Activated T-cell treated with anti-CD3 and anti-CD28 coated beads, Interleukin-2, amount 50 U/mL, for 48 hours (primary cell): ENCODE data around the gene MATK.
"Not testable (repeated sequence)": the region's sequence is repeated elsewhere in the genome, so short reads cannot be mapped to it uniquely, and the experiment has no call there.

Experiments used
- DNase-seq, 2 experiments: peaks; one replicate each; pipeline ENCODE4 v3.0.0-alpha.2; 2020

The MATK gene

GRCh38 chr19:3785938-3786824, at the start of gene MATK:
MATK (minus strand) TSS chr19:3786381; CDS start chr19:3785135, 1,246 bp downstream.
- DNase-seq = peak; percentile 55 to 62

GRCh38 chr19:3835055-3835435, 48.9 kb upstream of the MATK start:
- DNase-seq = no peak

GRCh38 chr19:3834349-3835054, 48.3 kb upstream of the MATK start:
- DNase-seq = no peak

GRCh38 chr19:3833578-3834348, 47.6 kb upstream of the MATK start:
- DNase-seq = no peak

GRCh38 chr19:3832001-3832400, 45.8 kb upstream of the MATK start:
- no peak for DNase-seq

- DNase-seq = no peak
Measured at GRCh38 chr19:3831601-3832000, 45.4 kb upstream of the MATK start.

GRCh38 chr19:3830621-3831589, 44.7 kb upstream of the MATK start:
- DNase-seq = no peak

GRCh38 chr19:3827306-3827705, 41.1 kb upstream of the MATK start:
- no peak for DNase-seq

- no peak for DNase-seq
Measured at GRCh38 chr19:3826163-3826562, 40.0 kb upstream of the MATK start.

GRCh38 chr19:3825286-3825956, 39.2 kb upstream of the MATK start:
- DNase-seq = no peak

- DNase-seq = no peak
Measured at GRCh38 chr19:3823350-3823713, 37.2 kb upstream of the MATK start.

- DNase-seq = no peak
Measured at GRCh38 chr19:3822683-3823349, 36.6 kb upstream of the MATK start.

GRCh38 chr19:3821857-3822364, 35.7 kb upstream of the MATK start:
- DNase-seq = peak; percentile 95 to 96

GRCh38 chr19:3821156-3821555, 35.0 kb upstream of the MATK start:
- DNase-seq = no peak

GRCh38 chr19:3819989-3820388, 33.8 kb upstream of the MATK start:
- DNase-seq = no peak

GRCh38 chr19:3818918-3819317, 32.7 kb upstream of the MATK start:
- no peak for DNase-seq

- DNase-seq = peak; percentile 62 to 66
Measured at GRCh38 chr19:3818466-3818865, 32.3 kb upstream of the MATK start.

- DNase-seq = no peak
Measured at GRCh38 chr19:3817761-3818160, 31.6 kb upstream of the MATK start.

- no peak for DNase-seq
Measured at GRCh38 chr19:3816566-3817218, 30.5 kb upstream of the MATK start.

- not testable (repeated sequence) for DNase-seq
Measured at GRCh38 chr19:3816148-3816547, 30.0 kb upstream of the MATK start.
